ENCODE data around the gene HES3.
A peak's percentile ranks its signal among the peaks of the same experiment; 100 is the strongest.

The HES3 gene

GRCh38 chr1:6245086-6245868 lies 1.3 kb downstream of the HES3 start:
- peak; percentile 37 for DNase-seq (ENCODE audit: low read depth, low spot score)

GRCh38 chr1:6245869-6246496 lies 2.0 kb downstream of the HES3 start:
- no peak for DNase-seq (ENCODE audit: low read depth, low spot score)

GRCh38 chr1:6246497-6247467 lies 2.8 kb downstream of the HES3 start:
- peak; percentile 40 for DNase-seq (ENCODE audit: low read depth, low spot score)

- DNase-seq (ENCODE audit: low read depth, low spot score): no peak
Measured at GRCh38 chr1:6247651-6248050, 3.7 kb downstream of the HES3 start.

GRCh38 chr1:6248161-6248776 lies 4.3 kb downstream of the HES3 start:
- no peak for DNase-seq (ENCODE audit: low read depth, low spot score)

GRCh38 chr1:6248932-6249738 lies 5.2 kb downstream of the HES3 start:
- DNase-seq (ENCODE audit: low read depth, low spot score): no peak

GRCh38 chr1:6249739-6250689 lies 6.0 kb downstream of the HES3 start:
- no peak for DNase-seq (ENCODE audit: low read depth, low spot score)

- no peak for DNase-seq (ENCODE audit: low read depth, low spot score)
Measured at GRCh38 chr1:6251233-6251632, 7.3 kb downstream of the HES3 start.

- no peak for DNase-seq (ENCODE audit: low read depth, low spot score)
Measured at GRCh38 chr1:6251681-6252373, 7.8 kb downstream of the HES3 start.

- DNase-seq (ENCODE audit: low read depth, low spot score): no peak
Measured at GRCh38 chr1:6252374-6252710, 8.4 kb downstream of the HES3 start.

- DNase-seq (ENCODE audit: low read depth, low spot score): no peak
Measured at GRCh38 chr1:6253380-6253779, 9.4 kb downstream of the HES3 start.

- DNase-seq (ENCODE audit: low read depth, low spot score): no peak
Measured at GRCh38 chr1:6254691-6255090, 10.7 kb downstream of the HES3 start.

GRCh38 chr1:6256645-6257044 lies 12.7 kb downstream of the HES3 start:
- DNase-seq (ENCODE audit: low read depth, low spot score): no peak

GRCh38 chr1:6257541-6258069 lies 13.6 kb downstream of the HES3 start:
- no peak for DNase-seq (ENCODE audit: low read depth, low spot score)

GRCh38 chr1:6258675-6259074 lies 14.7 kb downstream of the HES3 start:
- DNase-seq (ENCODE audit: low read depth, low spot score): no peak

GRCh38 chr1:6259491-6260362 lies 15.7 kb downstream of the HES3 start:
- no peak for DNase-seq (ENCODE audit: low read depth, low spot score)

- DNase-seq (ENCODE audit: low read depth, low spot score): no peak
Measured at GRCh38 chr1:6260433-6260934, 16.5 kb downstream of the HES3 start.
